ENCODE results near the gene PNPLA6.

DNA sequence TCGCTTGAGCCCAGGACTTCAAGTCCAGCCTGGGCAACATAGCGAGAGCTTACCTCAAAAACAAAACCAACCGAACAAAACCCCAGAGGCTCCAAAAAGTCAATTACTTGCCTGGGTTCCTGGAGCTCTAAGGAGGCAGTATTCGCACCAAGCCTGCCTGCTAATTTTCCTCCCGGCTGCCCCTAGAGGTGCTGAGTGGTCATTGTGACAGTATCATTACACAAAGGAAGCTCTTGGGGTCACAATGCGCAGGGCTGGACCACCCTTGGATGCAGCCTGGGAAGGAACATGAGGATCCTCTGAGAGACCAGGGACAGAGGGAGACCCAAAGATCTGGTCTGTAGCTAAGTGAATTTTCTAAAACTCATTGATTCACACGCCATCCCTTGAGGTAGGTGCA is 38.2 kb upstream of the PNPLA6 start:
- TF ChIP-seq CTCF (IDR thresholded peaks at IDR 0.05) (no peak), EP300 (IDR thresholded peaks at IDR 0.05) (no peak), POLR2A (IDR thresholded peaks at IDR 0.05) (no peak)
